ENCODE data around the gene MORF4L1. TPM values are rescaled to one million over a fixed set of nuclear protein-coding genes. Genes with fewer than 3 reads are reported as not detected.
A peak's percentile ranks its signal among the peaks of the same experiment; 100 is the strongest.

The MORF4L1 gene, protein sequence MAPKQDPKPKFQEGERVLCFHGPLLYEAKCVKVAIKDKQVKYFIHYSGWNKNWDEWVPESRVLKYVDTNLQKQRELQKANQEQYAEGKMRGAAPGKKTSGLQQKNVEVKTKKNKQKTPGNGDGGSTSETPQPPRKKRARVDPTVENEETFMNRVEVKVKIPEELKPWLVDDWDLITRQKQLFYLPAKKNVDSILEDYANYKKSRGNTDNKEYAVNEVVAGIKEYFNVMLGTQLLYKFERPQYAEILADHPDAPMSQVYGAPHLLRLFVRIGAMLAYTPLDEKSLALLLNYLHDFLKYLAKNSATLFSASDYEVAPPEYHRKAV
- 100 to 1,000 TPM; 118 to 178 (median 141) TPM for total RNA-seq

DNA sequence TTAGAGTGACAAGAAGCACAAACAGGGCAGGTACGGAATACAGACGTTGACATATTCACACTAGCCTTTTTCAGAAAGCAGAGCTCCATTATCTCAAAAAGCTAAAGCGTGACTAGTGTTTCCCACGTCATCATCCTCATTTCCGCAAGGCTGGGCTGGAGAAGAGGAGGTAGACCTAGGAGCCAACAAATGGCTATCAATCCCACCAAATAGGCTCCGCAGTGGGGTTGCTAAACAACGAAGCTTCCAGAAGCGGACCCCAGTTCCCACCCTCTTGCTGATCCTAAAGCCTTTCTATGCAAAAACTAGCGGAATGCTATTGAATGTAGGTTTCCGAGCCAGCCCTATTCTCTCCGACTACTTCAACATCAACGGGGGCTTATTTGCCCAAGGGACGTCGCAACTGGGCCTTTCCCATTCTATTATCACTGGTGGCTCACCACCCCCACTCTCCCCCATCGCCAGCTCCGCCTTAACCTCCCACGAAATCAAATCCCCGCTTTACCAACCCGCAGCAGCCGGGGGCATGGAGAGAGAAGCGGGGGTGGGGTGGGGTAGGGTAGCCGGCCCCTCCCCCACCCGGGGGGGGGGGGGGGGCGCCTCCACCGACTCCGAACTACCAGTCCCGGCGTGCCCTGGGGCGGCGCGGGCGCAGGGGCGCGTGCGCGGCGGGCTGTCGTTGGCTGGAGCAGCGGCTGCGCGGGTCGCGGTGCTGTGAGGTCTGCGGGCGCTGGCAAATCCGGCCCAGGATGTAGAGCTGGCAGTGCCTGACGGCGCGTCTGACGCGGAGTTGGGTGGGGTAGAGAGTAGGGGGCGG lies at the start of gene MORF4L1:
Gene MORF4L1, plus strand, starts transcription at position 736 of the 817 bp plus-strand sequence. CDS start 128 bp downstream, outside the sequence.
- H3K4me3 ChIP-seq (ENCODE audit: low read depth, poor library complexity, severe bottlenecking), result peak within 1 kb of the TSS; percentile 94
- TF ChIP-seq POLR2A (IDR thresholded peaks at IDR 0.05), result no peak
- TF ChIP-seq, protein P1, sequence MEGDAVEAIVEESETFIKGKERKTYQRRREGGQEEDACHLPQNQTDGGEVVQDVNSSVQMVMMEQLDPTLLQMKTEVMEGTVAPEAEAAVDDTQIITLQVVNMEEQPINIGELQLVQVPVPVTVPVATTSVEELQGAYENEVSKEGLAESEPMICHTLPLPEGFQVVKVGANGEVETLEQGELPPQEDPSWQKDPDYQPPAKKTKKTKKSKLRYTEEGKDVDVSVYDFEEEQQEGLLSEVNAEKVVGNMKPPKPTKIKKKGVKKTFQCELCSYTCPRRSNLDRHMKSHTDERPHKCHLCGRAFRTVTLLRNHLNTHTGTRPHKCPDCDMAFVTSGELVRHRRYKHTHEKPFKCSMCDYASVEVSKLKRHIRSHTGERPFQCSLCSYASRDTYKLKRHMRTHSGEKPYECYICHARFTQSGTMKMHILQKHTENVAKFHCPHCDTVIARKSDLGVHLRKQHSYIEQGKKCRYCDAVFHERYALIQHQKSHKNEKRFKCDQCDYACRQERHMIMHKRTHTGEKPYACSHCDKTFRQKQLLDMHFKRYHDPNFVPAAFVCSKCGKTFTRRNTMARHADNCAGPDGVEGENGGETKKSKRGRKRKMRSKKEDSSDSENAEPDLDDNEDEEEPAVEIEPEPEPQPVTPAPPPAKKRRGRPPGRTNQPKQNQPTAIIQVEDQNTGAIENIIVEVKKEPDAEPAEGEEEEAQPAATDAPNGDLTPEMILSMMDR (IDR thresholded peaks at IDR 0.05), result no peak
- DNase-seq (ENCODE audit: low spot score in 2 of 2), result peak; percentile 96 to 99
- intact Hi-C loops (cut with DNase I; ENCODE audit: low total_unique reads), result no loop called here
- WGBS, 2 donors, result 4 to 10% methylated on average over 38 to 51 of the region's 52 CpGs

DNA sequence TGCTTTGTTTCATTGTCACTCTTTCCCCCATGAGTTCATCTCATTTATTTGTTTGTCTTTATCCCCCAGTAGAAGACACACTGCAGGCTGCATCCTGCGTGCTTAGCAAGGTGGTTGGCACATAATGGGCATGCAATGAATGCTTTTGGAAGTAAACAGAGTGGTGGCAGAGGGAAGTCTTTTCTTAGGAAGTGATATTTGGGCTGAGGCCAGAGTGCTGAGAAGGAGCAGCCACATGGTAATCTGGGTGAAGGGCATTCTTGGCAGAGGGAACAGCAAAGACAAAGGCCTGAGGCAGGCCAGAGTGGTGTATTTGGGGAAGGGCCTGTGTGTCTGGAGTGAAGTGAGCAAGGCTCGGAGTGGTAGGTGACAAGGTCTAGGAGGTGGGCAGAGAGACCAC lies 43.8 kb upstream of the MORF4L1 start:
- no peak for DNase-seq (ENCODE audit: low spot score in 2 of 2)
- intact Hi-C loops (cut with DNase I; ENCODE audit: low total_unique reads), result no loop called here
- no peak overlapping the region for H3K4me3 ChIP-seq (ENCODE audit: low read depth, poor library complexity, severe bottlenecking)
- WGBS, 2 donors, result 80% methylated on average over 2 of the region's 2 CpGs
- TF ChIP-seq POLR2A (IDR thresholded peaks at IDR 0.05), result no peak
- TF ChIP-seq, protein P1 (IDR thresholded peaks at IDR 0.05), result no peak

DNA sequence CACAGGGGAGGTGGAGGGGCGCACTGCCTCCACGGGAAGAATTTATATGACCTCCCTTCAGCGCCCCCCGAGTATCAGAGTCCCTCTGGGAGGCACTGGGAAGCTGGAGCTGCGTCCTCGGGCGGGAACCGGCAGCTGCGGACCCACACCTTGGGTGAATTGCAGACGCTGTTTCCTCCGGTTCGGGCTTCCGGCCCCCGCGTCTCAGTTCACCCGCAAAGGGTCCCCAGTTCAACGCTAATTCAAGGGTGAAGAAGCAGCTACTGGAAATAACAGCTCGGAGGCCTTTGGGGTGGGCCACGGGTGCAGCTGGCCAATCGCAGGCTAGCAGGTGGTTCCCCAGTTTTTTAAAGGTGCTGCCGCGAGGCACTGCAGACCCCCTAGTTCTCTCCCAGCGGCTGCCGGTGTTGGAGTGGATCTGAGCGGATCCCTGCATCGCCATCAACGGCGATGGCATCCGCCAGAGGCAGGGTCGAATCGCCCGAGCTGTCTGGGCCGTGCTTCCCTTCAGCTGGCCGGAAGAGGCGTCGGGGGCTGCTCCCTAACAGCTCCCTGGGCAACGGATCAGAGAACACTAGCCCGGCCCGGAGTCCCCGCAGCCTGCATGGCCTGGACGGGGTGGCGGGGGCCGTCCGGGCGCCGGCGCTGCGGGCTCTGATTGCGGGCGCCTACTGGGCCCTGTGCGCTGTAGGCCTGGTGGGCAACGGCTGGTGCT lies 42.0 kb upstream of the MORF4L1 start:
- WGBS, 2 donors, result 39 to 41% methylated on average over 21 to 47 of the region's 52 CpGs
- TF ChIP-seq, protein P1 (IDR thresholded peaks at IDR 0.05), result no peak
- no peak for TF ChIP-seq POLR2A (IDR thresholded peaks at IDR 0.05)
- no peak overlapping the region for H3K4me3 ChIP-seq (ENCODE audit: low read depth, poor library complexity, severe bottlenecking)
- DNase-seq (ENCODE audit: low spot score in 2 of 2), result no peak
- intact Hi-C loops (cut with DNase I; ENCODE audit: low total_unique reads), result no loop called here

DNA sequence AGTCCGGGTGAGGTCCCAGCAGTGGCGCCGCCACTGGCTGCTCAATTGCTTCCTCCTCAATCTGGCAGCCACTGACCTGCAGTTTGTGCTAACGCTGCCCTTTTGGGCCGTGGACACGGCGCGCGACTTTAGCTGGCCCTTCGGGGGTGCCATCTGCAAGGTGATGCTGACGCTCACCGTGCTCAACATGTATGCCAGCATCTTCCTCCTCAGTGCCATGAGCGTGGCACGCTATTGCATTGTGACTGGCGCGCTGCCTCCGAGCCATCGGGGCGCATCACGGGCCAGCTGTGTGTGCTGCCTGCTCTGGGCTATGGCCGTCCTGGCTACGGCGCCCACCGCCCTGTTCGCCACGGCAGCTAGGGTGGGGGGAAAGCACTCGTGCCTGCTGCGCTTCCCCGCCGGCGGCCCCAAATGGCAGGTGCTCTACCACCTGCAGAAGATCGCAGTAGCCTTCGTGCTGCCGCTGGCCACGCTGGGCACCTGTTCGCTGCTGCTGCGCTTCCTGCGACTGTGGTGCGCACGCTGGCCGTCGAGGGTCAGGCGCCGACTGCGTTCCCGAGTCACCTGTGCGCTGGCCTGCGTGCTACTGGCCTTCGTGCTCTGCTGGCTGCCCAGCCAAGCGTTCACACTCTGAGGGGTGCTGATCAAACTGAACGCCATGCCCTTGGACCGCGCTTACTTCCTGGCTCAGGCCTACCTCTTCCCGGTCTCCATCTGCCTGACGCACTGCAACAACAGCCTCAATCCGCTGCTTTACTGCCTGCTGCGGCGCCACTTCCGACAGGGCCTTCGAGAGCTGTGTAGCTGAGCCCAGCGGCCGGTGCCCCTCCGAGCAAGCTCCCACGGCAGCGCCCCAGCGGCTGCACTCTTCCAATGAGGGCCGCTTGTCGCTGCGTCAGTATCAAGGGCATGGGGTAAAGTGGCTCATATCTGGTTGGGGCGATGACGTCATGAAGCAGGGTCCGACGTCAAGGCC lies 41.2 kb upstream of the MORF4L1 start:
- DNase-seq (ENCODE audit: low spot score in 2 of 2), result no peak
- intact Hi-C loops (cut with DNase I; ENCODE audit: low total_unique reads), result no loop called here
- TF ChIP-seq, protein P1 (IDR thresholded peaks at IDR 0.05), result no peak
- no peak for TF ChIP-seq POLR2A (IDR thresholded peaks at IDR 0.05)
- WGBS, 2 donors, result 84 to 85% methylated on average over 57 to 73 of the region's 73 CpGs
- H3K4me3 ChIP-seq (ENCODE audit: low read depth, poor library complexity, severe bottlenecking), result no peak overlapping the region

DNA sequence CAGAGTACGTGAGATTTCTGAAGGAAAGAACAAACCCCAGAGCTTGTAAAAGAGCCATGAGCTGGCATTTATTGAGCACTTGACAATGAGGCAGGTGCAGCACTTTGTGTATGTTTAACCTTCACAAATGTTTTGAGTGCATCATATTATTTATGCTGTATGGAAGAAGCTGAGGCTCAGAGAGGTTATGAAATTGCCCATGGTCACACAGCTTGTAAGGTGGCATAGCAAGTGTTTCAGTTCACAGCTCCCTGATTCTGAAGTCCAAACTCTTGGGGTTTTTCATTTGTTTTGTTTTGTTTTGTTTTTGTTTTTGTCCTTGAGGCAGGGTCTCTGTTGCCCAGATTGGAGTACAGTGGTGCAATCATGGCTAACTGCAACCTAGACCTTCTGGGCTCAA lies 36.4 kb upstream of the MORF4L1 start:
- no peak for TF ChIP-seq POLR2A (IDR thresholded peaks at IDR 0.05)
- TF ChIP-seq, protein P1 (IDR thresholded peaks at IDR 0.05), result no peak
- 92 to 94% methylated on average over 1 of the region's 1 CpG for WGBS, 2 donors
- DNase-seq (ENCODE audit: low spot score in 2 of 2), result no peak
- intact Hi-C loops (cut with DNase I; ENCODE audit: low total_unique reads), result no loop called here
- no peak overlapping the region for H3K4me3 ChIP-seq (ENCODE audit: low read depth, poor library complexity, severe bottlenecking)
